ENCODE results near the gene CPE.
"Not testable (repeated sequence)": the region's sequence is repeated elsewhere in the genome, so short reads cannot be mapped to it uniquely, and the experiment has no call there.

The CPE gene

DNA sequence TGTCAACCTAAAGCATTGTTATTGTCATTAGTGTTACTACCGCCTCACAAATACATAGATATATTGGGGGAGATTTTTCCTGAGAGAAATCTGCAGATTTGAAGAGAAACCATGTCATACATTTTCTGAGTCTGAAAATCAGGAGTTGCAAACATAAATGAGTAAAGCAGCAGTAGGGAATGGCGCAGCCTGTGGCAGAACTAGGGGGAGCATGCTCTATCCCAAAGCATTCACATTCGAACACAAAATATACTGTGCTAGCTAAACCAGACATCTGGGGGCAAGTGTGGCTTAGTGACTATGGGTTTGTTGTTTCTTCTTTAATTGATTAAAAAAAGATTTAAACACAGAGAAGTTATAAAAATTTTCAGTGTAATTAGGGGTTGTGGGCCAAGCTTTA is 83.2 kb downstream of the CPE start:
- no peak for DNase-seq (ENCODE audit: low read depth in 2 of 2)

DNA sequence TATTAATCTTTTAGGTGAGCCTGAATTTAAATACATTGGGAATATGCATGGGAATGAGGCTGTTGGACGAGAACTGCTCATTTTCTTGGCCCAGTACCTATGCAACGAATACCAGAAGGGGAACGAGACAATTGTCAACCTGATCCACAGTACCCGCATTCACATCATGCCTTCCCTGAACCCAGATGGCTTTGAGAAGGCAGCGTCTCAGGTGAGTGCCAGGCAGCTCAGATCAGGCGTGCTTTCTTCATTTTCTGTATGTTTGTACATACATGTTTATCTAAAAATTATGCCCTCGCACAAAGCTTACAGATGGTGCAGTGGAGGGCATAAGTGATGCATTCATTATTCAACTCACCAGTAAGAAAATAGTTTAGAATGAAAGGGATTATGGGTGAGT is 85.6 kb downstream of the CPE start:
- DNase-seq (ENCODE audit: low read depth in 2 of 2), result no peak

DNA sequence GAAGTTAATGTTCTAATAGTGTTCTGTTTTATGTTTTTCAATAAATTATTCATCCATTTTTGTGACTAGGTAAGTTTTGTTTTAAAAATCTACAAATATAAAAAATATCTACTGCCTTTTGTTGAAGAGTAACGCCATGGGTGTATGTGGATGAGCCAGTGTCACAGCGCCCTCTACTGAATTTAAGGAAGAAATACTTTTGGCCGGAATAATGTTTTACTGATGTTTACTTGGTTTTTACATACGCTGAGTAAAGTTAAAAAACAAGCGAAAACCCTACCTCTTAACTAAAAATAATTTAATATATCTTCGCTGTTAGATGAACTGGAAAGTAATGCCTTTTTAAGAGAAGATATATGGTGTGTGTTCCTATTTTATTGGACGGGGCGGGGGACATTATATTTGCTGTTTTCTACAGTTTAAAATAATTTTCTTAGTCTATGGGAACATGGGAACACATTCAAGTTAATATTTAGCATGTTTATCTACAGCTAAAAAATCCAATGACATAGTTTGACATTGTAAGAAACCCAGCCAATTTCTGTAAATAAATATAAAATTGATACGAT is 86.1 kb downstream of the CPE start:
- no peak for DNase-seq (ENCODE audit: low read depth in 2 of 2)

DNA sequence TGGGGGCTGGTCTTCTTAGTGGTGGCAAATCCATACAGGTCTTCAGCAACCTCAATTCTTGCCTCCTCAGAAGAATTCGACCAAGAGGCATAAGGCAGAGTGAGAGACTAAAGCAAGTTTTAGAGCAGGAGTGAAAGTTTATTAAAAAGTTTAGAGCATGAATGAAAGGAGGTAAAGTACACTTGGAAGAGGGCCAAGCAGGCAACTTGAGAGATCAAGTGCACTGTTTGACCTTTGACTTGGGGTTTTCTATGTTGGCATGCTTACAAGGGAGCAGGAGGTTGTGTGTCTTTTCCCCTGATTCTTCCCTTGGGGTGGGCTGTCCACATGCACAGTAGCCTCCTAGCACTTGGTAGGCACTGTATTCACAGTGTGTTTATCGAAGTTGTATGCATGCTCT is 91.2 kb downstream of the CPE start:
- no peak for DNase-seq (ENCODE audit: low read depth in 2 of 2)

DNA sequence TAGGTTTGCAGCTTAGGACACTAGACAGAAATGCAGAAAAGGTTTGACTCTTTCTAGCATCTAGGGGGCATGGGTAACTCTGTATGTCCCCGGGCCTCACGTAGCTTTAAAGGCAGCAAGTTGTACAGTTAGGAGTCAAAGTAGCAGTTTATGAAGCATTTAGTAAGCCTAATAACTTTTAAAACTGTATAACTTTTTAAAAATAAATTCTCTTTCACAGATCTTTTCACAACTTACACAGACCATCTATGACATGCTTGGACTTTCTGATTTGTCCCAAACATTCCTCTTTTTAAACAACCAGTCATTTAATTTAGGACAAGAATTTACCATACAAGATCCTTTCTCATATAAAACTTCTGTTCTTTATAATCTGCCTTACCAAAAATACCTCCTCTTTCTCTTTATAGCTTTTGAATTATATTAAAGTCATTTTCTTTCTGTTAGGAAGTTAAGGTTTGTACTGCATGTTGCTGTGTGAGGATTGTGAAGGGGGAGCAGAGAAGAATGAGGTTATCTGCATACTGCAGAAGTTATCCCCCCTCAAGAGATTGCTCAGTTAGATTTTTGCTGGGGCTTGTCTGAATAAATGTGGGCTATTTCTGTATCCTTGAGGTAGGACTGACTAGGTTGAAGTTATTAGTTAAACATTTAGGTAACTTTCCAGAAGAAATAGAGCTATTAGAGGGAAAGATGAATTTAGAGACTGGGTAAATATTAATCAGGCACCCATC is 94.3 kb downstream of the CPE start:
- no peak for DNase-seq (ENCODE audit: low read depth in 2 of 2)

DNA sequence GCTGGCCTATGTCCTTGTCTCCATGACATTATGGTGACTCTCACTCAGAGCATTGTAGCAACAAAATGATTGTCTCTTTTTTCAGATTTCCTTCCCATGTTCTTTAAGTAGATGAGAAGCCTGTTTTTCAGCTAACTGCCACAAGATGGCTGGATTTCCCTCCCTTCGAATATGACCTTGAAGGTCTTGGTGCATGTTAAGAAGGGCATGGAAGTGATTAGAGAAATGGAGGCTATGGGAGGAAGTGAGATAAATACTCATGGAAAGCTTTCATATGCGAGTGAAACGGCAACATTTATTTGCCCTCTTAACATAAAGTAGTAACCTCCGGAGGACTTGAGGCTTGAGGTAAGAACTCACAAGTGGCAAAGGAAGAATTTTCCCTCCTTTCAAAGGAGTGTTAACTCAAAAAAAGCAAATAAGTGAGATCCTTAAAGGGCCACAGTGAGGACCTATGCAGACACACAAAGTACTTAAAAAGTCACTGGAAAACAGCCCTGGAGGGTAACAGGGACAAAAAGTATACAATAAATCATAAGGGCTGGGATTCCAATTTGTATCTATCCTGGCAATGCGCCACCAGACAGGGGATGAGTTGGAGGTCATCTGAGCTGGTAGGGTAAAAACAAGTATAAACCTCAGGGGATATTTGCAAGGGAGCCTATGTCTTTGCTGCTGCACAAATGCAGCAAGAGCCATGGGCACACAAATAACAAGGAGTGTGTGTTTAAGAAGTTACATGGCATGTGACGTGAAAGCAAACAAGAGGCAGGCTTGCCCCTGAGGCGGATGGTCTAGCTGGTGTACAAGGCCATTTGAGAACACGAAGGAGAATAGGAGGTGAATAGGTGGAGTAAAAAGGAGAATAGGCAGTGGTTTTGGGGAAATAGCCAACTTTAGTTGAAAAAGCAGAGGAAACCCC is 96.2 kb downstream of the CPE start:
- DNase-seq (ENCODE audit: low read depth in 2 of 2), result no peak

DNA sequence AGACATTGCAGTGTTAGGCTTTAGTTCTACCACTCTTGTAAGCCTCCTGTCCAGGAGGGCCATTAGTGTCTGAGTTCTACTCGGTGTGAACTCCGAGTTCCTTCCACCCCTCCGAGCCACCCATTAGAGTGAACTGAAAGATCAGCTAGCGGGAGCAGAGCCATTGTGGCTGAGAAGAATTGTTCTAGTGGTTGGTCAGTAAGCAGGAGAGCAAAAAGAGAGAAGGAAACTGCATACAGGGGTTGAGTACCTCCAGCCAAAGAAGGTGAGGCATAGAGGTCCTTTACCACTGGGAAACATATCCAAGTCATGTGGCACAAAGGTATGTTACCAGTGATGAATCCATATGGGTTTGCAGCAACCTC is 96.9 kb downstream of the CPE start:
- no peak for DNase-seq (ENCODE audit: low read depth in 2 of 2)

DNA sequence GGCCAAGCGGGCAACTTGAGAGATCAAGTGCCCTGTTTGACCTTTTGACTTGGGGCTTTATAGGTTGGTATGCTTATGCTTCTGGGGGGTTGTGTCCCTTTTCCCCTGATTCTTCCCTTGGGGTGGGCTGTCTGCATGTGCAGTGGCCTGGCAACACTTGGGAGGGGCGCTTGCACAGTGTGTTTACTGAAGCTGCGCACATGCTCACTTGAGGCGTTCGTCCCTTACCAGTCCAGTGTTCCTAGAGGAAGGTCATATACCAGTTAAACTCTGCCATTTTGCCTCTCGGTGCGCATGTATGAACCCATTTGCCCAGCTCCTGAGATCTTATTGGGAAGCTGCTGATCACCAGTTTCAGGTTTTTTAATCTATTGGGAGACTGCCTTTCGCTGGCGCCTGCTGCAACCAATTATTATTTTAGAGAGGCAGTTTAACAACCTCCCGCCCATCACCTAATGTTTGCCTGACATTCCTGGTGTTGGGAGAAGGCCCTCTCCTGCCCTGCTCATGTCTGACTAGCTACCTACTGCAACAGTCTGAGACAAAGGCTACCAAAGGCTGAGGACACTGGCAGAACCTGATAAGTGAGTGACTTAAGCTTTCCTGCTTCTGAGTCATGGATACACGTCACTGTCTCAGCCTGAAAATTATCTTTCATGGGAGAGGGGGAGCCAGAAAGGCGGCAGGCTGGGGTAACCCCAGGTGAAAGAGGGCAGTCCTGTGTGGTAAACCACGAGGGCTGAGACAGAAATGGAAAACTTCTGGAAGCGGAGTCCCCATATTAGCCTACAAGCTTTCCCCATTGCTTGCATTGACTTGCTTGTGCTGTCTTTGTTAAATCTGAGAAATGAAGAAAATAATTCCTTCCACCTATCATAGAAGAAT is 97.6 kb downstream of the CPE start:
- DNase-seq (ENCODE audit: low read depth in 2 of 2), result no peak

DNA sequence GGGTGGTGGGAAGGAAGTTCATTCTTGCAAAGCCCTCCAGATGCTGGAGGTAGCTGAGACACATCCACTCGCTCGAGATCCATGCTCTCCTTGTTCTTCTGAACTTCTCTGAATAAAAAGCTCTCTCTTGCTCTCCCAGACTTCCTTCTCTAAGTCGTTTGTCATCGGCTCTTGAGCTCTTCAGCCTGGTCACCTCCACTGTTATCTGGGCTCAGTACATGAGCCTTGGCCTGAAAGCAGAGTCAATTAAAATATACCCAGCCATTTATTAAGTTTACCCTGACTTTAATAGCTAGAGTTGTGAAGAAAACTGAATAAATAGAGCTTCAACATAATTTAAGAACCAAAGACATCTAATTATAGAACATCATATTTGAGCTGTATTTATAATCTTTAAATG is 99.0 kb downstream of the CPE start:
- DNase-seq (ENCODE audit: low read depth in 2 of 2), result no peak

DNA sequence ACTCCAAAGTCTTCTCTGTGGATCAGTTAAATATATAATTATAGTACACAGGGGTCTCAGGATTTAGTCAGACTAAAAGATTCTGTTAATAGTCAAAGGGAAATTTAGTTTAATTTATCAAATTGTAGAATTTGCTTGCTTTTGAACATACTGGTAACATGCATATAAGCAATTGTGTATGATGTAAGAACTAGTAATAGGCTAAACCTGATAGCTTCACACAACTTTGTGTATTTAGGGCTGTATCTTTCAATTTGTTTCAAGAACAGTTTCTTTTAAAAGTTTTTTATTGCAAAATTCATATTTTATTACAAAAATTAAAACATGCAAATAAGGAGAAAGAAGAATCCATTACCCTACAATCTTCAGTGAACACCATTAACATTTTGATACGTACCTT is 99.5 kb downstream of the CPE start:
- DNase-seq (ENCODE audit: low read depth in 2 of 2), result no peak

DNA sequence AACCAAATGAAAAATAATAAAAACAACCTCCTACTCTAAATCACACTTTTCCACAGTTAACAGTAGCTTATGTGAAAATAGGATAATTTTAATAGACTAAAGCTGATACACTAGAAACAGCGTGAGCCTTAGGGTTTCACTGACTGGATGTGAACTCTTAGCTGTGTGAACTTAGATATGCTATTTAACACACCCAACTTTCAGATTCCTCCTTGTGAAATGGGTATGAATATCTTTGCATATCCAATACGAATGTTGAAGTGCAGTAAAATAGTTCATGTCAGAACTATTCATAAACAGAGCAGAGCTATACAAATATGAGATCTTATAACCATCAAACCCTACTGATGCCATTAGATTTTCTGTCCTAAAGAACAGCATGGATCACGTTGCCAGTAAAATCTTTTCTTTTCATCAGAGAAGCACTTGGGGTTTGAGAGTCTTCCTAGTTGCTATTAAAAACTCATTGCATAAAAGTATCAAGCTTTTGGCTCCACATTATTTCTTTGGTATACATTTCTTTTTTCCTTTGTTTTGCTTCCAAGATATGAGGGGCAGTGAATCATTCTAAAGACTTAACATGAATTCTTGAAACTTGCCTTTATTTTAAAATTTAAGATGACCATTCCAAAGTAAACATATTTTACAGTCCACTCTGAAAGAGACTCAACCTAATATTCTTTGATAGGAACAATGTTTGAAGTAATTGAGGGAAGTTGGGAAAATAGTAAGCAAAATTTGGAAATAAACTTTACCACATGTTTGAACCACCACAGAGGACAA is 102.4 kb downstream of the CPE start:
- DNase-seq (ENCODE audit: low read depth in 2 of 2), result no peak

DNA sequence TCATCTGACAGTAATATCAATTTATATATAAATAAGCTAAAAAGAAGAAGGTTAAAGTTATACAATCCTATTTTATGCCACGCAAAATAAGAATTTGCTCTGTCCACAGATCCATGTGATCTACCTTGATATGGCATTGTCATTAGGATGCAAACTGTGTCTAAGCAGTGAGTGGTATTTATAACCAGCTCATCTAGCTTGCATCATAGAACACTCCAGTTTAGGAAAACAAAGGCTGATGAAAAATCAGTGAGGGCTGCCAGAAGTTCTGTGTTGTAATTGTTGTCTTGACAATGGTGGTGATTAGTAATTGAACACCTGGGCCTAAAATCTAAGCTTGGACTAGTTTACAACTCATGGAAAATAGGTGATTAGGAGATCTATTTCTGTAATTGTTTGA is 111.0 kb downstream of the CPE start:
- DNase-seq (ENCODE audit: low read depth in 2 of 2), result no peak

DNA sequence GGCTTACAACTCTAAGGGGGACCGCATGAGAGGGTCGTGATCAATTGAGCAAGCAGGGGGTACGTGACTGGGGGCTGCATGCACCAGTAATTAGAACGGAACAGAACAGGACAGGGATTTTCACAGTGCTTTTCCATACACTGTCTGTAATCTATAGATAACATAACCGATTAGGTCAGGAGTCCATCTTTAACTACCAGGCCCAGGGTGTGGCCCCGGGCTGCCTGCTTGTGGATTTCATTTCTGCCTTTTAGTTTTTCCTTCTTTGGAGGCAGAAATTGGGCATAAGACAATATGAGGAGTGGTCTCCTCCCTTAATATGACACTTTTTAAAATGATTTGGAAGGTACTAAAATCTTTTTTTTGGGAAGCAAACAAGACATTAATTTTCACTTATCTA is 113.8 kb downstream of the CPE start:
- DNase-seq (ENCODE audit: low read depth in 2 of 2), result not testable (repeated sequence)

DNA sequence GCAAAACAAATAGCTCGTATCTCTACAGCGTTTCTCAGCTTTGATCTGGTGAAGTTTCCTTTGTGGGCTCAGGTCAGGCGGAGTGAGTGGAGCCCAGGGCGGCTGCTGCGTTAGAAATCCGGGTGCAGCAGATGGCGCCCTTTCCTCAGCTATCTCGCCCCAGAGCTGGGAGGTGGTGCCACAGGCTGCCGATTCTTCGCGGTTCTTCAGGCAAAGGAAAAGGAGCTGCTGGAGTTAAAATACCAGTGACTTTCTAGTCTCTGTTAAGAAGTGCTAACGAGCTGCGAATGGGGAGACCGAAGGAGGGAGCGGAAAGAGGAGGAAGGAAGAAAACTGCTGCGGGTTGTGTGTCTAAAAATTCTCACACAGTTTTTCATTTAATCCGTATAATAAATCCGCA is 114.6 kb downstream of the CPE start:
- peak; percentile 51 to 68 for DNase-seq (ENCODE audit: low read depth in 2 of 2)

DNA sequence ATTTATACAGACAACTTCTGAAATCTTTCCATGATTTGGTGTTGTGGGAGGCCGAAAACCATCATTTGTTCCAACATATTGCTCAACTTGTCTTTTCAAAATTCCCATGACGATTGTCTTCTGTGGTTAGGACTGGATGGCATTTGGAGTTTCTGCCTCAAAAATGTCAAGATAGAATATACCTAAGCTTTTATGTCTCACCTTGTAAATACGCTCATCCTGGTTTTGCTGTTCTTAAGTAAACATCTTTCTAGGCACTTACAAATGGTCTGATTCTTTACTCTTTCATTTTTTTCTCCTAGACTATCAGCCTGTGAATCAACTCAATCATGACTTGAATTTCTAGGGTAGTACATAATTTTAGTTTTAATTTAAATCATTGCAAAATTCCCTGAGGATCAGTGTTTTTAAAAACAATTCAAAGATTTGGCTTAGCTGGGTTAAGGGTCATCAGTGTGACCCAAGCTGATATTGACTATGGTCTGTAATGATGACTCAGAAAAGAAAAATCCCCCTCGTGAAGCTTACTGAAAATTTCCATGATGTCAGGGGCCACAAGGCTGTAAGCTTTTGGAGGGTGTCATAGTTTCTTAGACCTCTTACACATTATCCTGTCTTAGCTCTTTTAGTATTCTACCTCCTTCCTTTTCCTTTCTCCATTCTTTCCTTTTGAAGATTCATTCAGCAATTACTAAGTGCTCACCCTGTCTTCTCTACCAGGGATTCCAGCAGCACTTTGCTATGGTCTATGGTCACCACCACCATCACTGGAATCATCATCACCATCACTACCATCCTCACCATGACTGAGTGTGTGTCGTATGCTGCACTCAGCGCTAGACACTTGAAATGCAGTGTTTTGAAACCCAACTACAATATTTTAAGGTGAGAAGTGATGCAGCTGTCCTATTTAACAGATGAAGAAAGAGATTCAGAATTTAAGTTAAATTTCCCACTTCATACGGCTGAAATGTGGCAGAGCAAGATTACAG is 124.4 kb downstream of the CPE start:
- DNase-seq (ENCODE audit: low read depth in 2 of 2), result no peak

DNA sequence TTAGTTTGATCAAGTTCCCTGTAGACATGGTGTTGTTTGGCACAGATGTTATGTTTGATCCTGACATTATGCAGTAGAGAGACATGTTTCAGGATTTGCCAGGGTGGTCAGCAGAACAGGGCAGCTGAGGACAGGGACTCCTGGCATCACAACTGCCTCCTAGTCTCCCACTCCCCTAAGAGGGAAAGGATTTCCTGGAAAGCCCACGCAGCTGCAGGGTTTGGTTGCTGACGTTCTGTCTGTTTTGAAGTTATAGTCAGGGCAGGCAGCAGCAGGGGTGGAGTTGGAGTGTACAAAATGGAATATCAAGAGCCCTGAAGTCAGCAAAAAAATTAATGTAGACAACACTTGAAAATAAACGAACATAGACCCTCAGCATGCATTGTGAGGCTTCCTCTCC is 125.4 kb downstream of the CPE start:
- DNase-seq (ENCODE audit: low read depth in 2 of 2), result no peak

DNA sequence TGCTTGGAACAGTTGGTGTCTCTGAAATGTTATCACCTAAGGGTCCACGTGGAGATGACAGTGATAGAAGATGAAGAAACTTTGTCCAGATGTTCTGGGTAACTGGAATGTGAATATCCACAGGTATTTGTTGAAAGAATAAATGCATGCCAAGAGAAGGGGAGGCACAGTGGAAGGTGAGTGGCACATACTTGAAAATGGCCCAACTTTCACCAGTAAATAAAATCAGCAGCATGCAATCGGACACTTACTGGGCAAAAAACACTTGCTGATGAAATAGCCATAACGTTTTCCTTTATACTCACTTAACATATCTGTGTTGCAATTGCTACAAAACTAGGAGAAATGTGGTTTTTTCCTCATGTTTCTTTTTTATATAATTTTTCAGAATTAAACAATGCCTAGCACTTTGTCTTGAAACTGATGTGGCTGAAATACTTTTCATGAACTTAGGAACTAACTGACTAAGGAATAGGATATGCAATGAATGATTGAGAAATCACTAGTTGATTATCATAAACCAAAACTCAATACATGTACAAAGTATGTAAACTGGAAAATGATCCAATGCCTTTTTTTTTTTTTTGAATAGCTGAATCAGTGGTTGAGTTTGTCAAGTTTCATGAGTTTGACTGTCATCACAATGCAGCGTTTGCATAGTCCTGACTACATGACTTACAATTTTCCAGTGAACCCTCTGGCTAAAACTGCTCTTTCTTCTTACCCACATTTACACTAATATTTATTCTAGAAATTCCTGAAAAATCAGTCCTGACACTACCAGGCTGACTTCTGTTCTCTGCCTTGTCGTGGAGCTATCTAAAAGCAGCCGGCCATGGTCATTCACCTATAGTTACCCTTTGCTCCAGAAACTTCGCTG is 127.4 kb downstream of the CPE start:
- no peak for DNase-seq (ENCODE audit: low read depth in 2 of 2)

DNA sequence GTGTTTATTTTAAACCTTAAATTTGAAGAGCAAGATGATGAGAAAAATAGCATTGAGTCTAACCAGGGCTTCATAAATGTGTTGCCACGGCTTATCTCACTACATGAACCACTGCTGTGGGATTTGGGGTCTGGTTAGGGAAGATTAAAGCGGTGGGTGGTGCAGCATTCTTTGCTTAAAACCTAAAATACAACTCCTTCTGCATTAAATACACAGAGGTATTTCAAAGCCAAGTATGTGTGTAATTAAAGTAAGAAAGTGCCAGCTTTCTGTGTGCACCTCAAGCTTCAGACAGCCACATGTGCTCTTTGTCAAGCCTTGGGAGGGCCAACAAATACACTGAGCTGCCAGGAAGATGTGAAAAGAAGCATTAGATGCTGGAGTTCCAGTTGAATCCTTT is 128.0 kb downstream of the CPE start:
- DNase-seq (ENCODE audit: low read depth in 2 of 2), result no peak

DNA sequence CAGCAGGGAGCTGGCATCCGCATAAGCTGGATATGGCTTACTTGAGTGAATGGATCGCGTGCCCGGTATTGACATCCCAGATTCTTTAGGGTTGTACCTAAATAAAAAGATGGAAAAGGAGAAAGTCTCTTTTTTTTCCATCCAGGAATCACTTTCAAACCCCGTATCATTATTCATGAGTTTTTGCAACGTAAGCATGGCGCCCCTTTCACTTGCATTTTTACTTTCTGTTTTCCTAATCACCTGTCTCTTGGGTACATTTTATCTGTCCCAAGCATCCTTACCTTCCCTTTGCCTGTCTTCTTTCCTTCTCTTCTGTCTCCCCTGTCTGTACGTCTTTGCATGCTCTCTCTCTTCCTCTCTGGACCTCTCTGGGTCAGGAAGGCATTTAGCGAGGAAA is 128.6 kb downstream of the CPE start:
- DNase-seq (ENCODE audit: low read depth in 2 of 2), result no peak
